Prostate gland (tissue), 2 donors: ENCODE measurements around the gene ABCA9.
"Not testable (repeated sequence)": the region's sequence is repeated elsewhere in the genome, so short reads cannot be mapped to it uniquely, and the experiment has no call there.

Experiments
- CTCF ChIP-seq, 4 experiments: fragments of 200-600 bp in 2 of 4; fragments of 450-650 bp in 2 of 4; sonication (generic) in 2 of 4; IDR thresholded peaks; 1 replicate in 3 of 4; 2 replicates in 1 of 4; pipeline ENCODE4 v1.5.1; 2016 to 2019; ENCODE audit warnings: antibody characterized with exemption in 4 of 4, mild to moderate bottlenecking in 2 of 4, moderate library complexity in 2 of 4
- POLR2A ChIP-seq: fragments of 450-650 bp; IDR thresholded peaks from one replicate; pipeline ENCODE4 v1.6.1; 2016; ENCODE audit warnings: antibody characterized with exemption, mild to moderate bottlenecking
- POLR2AphosphoS5 ChIP-seq: sonication (generic); formaldehyde crosslinking; IDR thresholded peaks from one replicate; pipeline ENCODE4 v1.6.1; 2017; ENCODE audit warnings: antibody characterized with exemption

- TF ChIP-seq POLR2AphosphoS5; CTCF (IDR thresholded peaks at IDR 0.05); POLR2A: not testable (repeated sequence)
These were observed 10.5 kb upstream of the ABCA9 start for GRCh38 chr17:69071233-69071586.
